Measurements from ENCODE around the gene COL25A1.
"Not testable (repeated sequence)": the region's sequence is repeated elsewhere in the genome, so short reads cannot be mapped to it uniquely, and the experiment has no call there.

COL25A1 gene

DNA sequence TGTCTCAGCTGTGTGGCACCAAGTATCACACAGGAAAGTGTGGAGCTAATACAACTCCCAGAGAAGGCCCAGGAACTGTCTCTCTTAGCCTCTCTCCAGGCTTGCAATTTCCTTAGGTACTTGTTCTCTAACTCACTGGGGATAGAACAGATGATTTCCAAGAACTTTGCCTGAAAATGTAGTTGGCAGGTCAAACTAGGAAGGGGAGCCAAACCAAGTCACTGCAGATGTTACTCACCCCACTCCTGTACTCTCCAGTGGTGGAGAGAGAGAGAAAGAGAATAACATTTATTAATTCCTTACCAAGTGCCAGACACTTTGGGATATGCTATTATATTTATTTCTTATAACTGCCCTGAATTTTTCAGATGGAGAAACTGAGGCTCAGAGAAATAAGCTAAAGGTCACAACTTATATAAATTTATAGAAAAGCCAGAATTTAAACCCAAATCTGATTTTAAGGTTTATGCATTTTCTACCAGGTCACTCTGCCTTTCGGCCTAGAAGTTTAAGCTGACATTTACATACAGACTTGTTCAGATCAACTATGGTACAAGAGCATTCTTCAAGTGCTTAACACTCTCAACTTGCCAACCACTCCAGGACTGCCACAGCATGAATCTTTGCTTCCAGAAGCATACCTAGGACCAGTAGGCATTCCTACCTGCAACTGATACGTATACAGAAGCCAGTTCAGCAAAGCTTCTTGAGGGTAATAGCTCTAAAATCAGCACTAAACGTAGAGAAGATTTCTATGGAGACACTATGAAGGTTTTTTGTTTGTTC, 291.0 kb downstream of the COL25A1 start:
- Mint-ChIP-seq H3K27me3 (peaks cover 2% of the 10 kb centered on the region), H3K36me3 (ENCODE audit: low read depth) (no peaks in the 10 kb centered on the region), H3K9me3 (no peaks in the 10 kb centered on the region), H3K4me3 (no peak overlapping the region), H3K4me1 (no peaks in the 10 kb centered on the region), H3K27ac (no peak overlapping the region)
- ATAC-seq (no peak), DNase-seq (no peak)

DNA sequence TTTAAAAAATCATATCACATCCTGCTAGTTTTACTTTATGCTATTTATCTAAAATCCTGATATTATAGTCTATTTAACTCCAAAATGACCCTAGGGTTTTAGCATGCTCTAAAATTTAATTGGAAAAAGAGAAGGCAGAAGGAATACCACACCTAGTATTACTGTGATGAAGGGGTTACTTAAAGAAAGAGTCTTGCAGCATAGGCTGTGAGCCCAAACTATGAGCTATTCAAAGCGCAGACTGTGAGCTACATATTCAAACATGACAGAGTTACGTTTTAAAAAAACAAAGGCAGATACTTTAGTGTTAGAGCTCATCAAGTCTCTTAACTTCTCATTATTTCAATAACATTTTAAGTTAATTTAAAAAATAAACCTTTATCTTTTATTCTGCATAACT, 291.9 kb downstream of the COL25A1 start:
- no peak for ATAC-seq

DNA sequence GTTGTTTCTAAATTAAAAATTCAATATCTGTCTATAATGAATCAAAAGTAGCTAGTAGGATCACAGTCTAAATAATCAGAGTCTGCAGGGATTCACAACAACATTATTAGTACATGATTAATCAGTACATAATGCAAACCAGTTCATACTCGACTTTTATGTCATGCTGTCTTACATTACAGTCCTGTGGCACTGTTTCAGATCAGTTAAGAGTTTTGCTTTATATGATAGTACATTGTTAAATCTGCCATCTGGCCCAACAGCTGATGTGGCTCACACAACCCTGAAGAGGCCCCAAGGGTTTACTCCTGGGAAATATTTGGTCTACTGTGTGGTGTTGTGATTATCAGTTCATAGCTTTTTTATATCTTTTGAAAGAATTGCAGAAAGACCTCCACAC, 292.5 kb downstream of the COL25A1 start:
- DNase-seq (no peak), ATAC-seq (no peak)
- no peak overlapping the region for H3K27ac Mint-ChIP-seq
- H3K4me1 Mint-ChIP-seq: peaks cover 6% of the 10 kb centered on the region
- H3K4me3 Mint-ChIP-seq: no peak overlapping the region
- no peaks in the 10 kb centered on the region for H3K36me3 Mint-ChIP-seq (ENCODE audit: low read depth)
- H3K9me3 Mint-ChIP-seq: no peaks in the 10 kb centered on the region
- H3K27me3 Mint-ChIP-seq: peaks cover 2% of the 10 kb centered on the region

More for the DNA sequence above, 291.9 kb downstream of the COL25A1 start:
- Mint-ChIP-seq H3K27ac (no peak overlapping the region), H3K4me3 (no peak overlapping the region), H3K9me3 (no peaks in the 10 kb centered on the region), H3K27me3 (peaks cover 2% of the 10 kb centered on the region), H3K36me3 (ENCODE audit: low read depth) (no peaks in the 10 kb centered on the region), H3K4me1 (peaks cover 4% of the 10 kb centered on the region)
- DNase-seq: no peak

DNA sequence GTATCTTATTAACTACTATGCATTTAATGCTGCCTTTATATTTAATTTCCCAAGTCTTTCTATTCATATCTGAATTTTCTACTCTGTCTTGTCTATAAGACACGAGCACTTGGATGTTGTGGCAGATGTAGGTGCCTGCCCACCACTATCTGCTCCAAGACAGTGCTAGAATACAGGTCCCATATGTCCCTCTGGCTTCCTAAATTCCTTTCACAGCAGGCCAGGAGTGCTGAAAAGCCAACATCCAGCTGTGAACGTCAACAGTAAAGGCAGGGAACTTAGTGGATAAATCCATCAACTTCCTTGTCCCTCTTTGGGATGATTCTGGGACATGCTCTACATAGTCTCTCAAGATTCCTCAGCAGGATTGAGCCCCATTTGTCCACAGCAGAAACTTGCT, 294.5 kb downstream of the COL25A1 start:
- no peaks in the 10 kb centered on the region for H3K9me3 Mint-ChIP-seq
- DNase-seq (no peak), ATAC-seq (no peak)
- no peaks in the 10 kb centered on the region for H3K27me3 Mint-ChIP-seq
- no peaks in the 10 kb centered on the region for H3K36me3 Mint-ChIP-seq (ENCODE audit: low read depth)
- no peak overlapping the region for H3K27ac Mint-ChIP-seq
- peaks cover 6% of the 10 kb centered on the region for H3K4me1 Mint-ChIP-seq
- no peak overlapping the region for H3K4me3 Mint-ChIP-seq

DNA sequence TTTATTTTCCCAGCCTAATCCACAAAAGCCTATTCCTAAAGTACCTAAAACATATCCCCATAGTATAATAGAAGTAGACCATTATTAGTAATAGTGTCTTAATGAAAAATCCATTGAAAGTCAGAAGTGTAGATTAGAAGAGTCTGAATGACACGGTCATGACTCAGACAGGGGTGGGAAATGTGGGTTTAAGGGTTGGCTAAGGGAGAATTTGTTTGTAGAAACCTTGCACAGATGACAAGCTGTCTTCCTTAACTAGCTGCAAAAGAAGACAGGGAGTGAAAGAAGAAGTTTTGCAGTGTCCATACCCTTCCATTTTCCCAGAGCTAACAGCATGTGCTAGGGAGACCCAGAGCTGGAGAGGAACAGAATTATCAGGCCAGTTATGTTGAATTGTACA, 296.9 kb downstream of the COL25A1 start:
- no peak overlapping the region for H3K4me3 Mint-ChIP-seq
- peaks cover 6% of the 10 kb centered on the region for H3K4me1 Mint-ChIP-seq
- H3K27me3 Mint-ChIP-seq: no peaks in the 10 kb centered on the region
- DNase-seq (no peak), ATAC-seq (peak; percentile 59)
- no peaks in the 10 kb centered on the region for H3K9me3 Mint-ChIP-seq
- H3K27ac Mint-ChIP-seq: no peak overlapping the region
- no peaks in the 10 kb centered on the region for H3K36me3 Mint-ChIP-seq (ENCODE audit: low read depth)

DNA sequence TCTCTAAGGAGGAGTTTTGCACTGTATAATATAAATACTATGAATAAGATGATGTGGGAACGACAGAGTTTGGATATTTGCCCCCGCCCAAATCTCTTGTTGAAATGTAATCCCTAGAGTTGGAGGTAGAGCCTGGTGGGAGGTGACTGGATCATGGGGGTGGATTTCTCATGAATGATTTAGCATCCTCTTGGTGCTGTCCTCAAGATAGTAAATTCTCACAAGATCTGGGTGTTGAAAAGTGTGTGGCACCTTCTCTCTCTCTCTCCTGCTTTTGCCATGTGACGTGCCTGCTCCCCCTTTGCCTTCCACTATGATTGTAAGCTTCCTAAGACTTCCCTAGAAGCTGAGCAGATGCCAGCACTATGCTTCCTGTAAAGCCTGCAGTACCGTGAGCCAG, 298.0 kb downstream of the COL25A1 start:
- DNase-seq (no peak), ATAC-seq (no peak)
- Mint-ChIP-seq H3K4me1 (peaks cover 6% of the 10 kb centered on the region), H3K27ac (no peak overlapping the region), H3K9me3 (no peaks in the 10 kb centered on the region), H3K27me3 (no peaks in the 10 kb centered on the region), H3K4me3 (no peak overlapping the region), H3K36me3 (ENCODE audit: low read depth) (no peaks in the 10 kb centered on the region)

DNA sequence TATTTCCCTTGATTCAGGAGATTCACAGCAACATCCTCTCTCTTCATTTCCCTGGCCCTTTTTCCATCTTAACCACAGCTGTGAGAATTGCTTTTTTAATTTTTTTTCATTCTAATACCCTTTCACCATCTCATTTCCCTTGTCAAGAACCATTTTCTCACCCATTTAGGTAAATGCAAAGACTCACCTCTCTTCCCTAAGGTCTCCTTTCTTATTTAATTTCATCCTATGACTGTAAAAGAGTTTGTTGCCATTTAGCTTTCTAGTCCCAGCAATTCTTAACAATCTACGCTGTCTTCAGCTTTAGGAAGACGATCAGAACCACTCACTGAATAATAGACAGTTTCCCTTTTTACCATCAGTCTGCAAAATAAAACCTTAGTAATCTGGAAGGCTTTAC, 298.5 kb downstream of the COL25A1 start:
- Mint-ChIP-seq H3K27ac (no peak overlapping the region), H3K36me3 (ENCODE audit: low read depth) (no peaks in the 10 kb centered on the region), H3K4me1 (peaks cover 6% of the 10 kb centered on the region), H3K9me3 (no peaks in the 10 kb centered on the region), H3K27me3 (no peaks in the 10 kb centered on the region), H3K4me3 (no peak overlapping the region)
- DNase-seq: no peak
- ATAC-seq: no peak

DNA sequence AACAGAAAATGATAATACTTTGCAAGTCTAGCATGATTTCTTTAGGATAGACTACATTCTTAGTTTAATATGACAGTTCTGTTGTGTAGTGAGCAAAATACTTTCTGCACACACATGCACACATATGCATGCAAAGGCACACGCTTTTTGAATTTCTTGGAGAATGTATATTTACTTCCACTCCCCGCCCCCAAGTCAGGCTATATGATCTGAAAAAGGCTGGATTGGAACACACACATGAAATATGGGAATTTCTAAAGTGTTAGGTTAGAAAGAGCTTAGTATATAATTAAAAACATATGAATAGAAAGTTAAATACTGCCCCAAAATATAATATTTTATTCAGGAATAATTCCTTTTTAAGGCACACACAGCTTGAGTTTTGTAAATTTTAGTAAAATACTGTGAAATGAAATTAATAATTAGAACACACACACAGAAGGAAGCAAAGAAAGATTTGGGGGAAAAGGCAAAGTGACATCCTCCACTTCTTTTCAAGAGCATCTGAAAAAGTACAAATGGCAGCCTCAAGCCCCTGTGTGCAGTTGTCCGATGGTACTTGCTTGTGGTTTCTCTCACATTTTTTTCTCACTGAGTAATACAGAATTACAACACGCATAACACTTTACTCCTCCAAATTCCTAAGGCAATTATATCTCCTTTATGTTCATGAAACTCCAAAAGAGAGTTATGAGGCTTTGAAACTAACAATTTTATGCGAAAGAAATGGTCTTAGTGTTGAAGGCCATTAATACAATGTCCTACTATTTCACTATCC, 310.7 kb downstream of the COL25A1 start:
- DNase-seq (no peak), ATAC-seq (no peak)
- peaks cover 3% of the 10 kb centered on the region for H3K9me3 Mint-ChIP-seq
- no peaks in the 10 kb centered on the region for H3K4me1 Mint-ChIP-seq
- H3K4me3 Mint-ChIP-seq: no peak overlapping the region
- no peaks in the 10 kb centered on the region for H3K27me3 Mint-ChIP-seq
- H3K36me3 Mint-ChIP-seq (ENCODE audit: low read depth): peaks cover 2% of the 10 kb centered on the region
- H3K27ac Mint-ChIP-seq: no peak overlapping the region

DNA sequence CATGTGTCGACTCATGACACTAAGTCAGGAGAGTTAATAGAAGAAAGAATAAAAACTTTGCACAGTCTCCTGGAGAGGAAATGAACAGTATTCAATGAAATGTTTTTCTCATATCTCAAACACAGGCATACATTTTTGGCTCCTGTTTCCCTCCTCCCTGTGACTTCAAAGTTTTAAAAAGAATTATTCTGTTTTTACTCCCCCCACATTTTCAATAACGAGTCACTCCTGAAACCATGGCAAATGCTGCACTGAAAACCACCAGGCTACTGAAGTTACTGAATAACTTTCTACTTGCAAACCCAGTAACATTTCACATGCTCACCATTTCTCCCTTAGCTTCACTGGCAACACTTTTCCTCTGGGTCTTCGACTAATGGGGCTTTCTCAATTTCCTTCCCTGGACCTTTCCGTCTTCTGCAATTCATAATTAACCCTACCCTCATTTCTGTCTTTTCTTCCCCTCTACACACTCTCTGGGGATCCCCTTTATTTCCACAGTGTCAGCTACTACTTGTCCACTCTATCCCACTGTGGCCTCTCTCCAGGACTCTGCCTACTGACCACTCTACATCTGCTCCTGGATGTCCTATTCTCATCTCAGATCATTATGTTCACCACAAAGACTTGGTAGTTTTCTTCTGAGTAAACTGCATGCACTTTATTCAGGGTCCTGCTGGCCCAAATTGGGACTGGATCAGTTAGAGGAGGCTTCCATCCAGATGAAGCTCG, 313.8 kb downstream of the COL25A1 start:
- H3K4me3 Mint-ChIP-seq: no peak overlapping the region
- no peaks in the 10 kb centered on the region for H3K4me1 Mint-ChIP-seq
- no peak for DNase-seq
- no peak overlapping the region for H3K27ac Mint-ChIP-seq
- H3K27me3 Mint-ChIP-seq: no peaks in the 10 kb centered on the region
- ATAC-seq: peak; percentile 20
- H3K36me3 Mint-ChIP-seq (ENCODE audit: low read depth): no peaks in the 10 kb centered on the region
- no peaks in the 10 kb centered on the region for H3K9me3 Mint-ChIP-seq

DNA sequence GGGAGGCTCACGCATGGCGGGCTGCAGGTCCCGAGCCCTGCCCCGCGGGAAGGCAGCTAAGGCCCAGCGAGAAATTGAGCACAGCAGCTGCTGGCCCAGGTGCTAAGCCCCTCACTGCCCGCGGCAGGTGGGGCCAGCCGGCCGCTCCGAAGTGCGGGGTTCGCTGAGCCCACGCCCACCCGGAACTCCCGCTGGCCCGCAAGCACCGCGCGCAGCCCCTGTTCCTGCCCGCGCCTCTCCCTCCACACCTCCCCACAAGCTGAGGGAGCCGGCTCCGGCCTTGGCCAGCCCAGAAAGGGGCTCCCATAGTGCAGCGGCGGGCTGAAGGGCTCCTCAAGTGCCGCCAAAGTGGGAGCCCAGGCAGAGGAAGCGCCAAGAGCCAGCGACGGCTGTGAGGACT, 318.0 kb downstream of the COL25A1 start:
- H3K4me3 Mint-ChIP-seq; DNase-seq; H3K4me1 Mint-ChIP-seq; H3K27me3 Mint-ChIP-seq; H3K36me3 Mint-ChIP-seq (ENCODE audit: low read depth); H3K27ac Mint-ChIP-seq; ATAC-seq; H3K9me3 Mint-ChIP-seq: not testable (repeated sequence)

DNA sequence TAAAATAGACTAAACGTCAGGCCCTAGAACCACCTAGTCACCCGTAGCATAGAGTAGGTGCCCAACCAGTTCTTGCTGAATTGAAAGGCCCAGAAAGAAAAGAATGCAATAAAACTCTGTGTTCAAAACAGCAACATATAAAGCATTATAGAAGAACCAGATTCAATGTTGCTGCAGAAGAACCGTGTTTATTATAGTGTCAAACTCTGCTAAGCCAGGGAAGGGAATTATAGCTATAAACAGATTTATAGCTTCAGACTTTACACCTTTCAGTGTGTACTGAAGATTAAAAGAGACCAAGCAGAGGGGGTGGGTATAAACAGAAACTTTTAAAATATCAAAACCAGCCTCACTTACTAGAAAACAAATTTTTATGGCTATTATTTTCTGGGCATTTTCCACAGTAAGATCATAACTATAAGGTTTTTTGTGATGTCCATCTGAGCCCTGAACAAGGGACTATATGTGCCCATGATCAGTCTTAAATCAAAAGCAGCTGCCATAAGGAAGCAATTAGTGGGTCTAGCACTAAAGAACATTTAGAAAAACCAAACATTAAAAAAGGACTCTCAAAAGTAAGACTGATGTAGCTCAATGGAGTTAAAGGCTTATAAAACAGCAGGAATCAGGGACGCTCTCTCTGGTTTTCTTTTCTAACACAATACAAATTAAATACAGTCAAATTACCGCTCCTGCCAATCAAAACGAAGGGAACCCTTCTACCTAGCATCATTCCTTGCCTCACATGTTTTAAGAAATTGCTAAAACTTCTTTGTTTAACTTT, 319.9 kb downstream of the COL25A1 start:
- Mint-ChIP-seq H3K4me3 (no peak overlapping the region), H3K9me3 (no peaks in the 10 kb centered on the region), H3K27ac (no peak overlapping the region), H3K36me3 (ENCODE audit: low read depth) (no peaks in the 10 kb centered on the region), H3K27me3 (peaks cover 3% of the 10 kb centered on the region), H3K4me1 (peaks cover 5% of the 10 kb centered on the region)
- DNase-seq: no peak
- ATAC-seq: no peak

DNA sequence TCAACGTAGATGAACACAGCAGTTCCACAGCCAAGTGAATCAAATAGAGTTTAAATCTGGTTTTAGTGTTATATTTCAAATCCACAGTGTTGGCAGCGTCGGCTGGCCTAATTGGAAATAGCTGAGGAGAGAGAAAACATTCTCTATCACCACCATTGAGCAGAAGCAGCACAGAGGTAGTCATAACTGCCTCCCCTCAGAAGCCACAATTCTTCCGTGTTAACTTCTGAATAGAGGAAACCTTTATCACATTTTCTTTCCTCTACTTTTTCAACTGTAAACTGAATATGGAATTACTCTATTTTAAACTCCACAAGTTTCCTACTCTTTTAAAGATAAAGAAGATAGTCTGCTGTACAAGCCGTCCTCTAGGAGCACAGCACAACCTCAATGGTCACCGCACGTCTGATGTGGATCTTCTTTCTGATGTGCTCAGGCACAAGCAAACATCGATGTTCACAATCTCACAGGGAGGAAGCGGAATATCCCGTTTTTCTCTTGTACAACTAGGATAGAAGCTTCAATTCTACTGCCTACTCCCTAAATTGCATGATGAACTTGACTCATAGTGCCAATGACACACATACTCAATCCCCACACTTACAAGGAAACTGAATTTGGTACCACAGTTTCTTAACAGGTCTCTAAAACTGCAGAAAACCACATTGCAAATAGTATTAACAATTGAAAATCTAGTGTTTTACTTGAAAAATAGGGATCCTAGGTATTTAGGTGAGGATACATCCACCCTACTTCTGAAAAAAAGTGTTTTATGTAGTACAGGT, 321.8 kb downstream of the COL25A1 start:
- no peaks in the 10 kb centered on the region for H3K9me3 Mint-ChIP-seq
- no peak for ATAC-seq

DNA sequence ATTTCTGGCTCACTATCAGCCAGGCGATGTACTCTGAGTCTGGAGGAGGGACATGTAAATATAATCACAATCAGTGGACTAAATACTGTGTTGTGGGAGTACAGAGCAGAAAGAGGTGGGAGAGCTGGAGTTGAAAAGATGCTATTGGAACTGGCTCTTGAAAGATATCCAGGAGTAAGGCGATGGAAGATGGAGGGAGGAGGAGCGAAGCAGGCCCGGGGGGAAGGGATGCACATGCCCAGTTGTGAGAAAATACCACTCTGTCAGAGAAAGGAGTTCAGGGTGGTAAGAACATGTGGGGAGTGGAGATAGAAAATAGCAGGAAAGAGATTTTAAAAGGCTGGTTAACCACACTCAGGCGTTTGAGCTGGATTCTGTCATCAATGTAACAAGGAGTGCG, 322.7 kb downstream of the COL25A1 start:
- H3K4me1 Mint-ChIP-seq: peaks cover 5% of the 10 kb centered on the region
- DNase-seq: no peak
- no peaks in the 10 kb centered on the region for H3K9me3 Mint-ChIP-seq
- ATAC-seq: no peak
- no peak overlapping the region for H3K4me3 Mint-ChIP-seq
- no peaks in the 10 kb centered on the region for H3K36me3 Mint-ChIP-seq (ENCODE audit: low read depth)
- peaks cover 3% of the 10 kb centered on the region for H3K27me3 Mint-ChIP-seq
- H3K27ac Mint-ChIP-seq: no peak overlapping the region

More for the DNA sequence above, 321.8 kb downstream of the COL25A1 start:
- H3K27me3 Mint-ChIP-seq: peaks cover 3% of the 10 kb centered on the region
- H3K36me3 Mint-ChIP-seq (ENCODE audit: low read depth): no peaks in the 10 kb centered on the region
- H3K4me3 Mint-ChIP-seq: no peak overlapping the region
- H3K4me1 Mint-ChIP-seq: peaks cover 5% of the 10 kb centered on the region
- no peak overlapping the region for H3K27ac Mint-ChIP-seq
- no peak for DNase-seq

DNA sequence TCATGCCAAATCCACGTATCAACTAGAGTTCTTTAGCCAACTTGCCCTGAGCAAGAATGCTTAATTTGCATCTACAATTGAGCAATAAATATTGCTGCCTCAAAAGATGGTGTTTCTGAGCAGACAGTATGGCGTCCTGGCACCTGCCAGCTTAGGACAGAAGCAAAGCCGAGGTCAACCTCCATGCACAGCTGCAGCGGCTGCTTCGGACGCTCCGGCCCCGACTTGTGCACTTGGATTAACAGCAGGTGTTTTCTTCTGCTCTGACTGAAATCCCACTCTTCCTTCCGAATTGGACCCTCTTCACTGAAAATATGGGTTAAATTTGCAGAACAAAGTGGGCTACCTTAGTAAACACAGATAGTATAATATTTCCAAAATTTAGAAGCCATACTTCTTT, 324.4 kb downstream of the COL25A1 start:
- no peak for ATAC-seq
- Mint-ChIP-seq H3K9me3 (no peaks in the 10 kb centered on the region), H3K27ac (no peak overlapping the region), H3K36me3 (ENCODE audit: low read depth) (no peaks in the 10 kb centered on the region), H3K4me3 (no peak overlapping the region), H3K27me3 (peaks cover 3% of the 10 kb centered on the region), H3K4me1 (peaks cover 9% of the 10 kb centered on the region)
- DNase-seq: no peak
